Endothelial cell of hepatic sinusoid (primary cell): Measurements from ENCODE around the gene ROBO1.

Experiments used
- in situ Hi-C: cut with HindIII; loops from 2 replicates; pipeline ENCODE4 v1.10.0; 2017; ENCODE audit warnings: low sequenced_read_pairs

ROBO1 gene

DNA sequence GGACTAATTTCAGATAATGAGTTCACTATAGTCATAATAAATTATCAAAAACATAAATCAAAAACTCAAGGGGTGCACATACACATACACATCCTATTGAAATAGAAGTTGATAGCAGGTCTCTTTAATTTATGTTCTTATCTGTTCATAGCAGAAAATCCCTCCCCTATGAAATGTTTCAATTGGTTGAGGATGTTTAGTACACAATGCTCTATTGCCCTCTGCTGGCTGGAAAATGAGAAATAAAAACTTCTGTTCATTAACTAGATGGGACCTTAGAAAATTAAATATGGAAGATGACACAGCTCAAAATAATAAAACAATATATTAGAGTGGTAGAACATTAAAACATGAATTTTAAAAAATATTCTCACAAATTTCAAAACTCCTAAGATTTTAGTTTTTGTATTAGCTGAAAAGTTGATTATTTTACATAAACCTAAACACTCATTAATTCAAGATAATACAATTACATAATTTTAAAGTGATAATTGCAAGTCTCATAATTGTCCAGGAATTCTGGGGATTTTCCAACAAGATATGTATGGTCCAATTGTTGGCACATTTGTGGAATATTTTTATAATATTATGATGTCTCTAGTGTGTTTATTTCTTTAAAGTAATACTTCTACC, 735.0 kb downstream of the ROBO1 start:
- in situ Hi-C loops: no loop called here

DNA sequence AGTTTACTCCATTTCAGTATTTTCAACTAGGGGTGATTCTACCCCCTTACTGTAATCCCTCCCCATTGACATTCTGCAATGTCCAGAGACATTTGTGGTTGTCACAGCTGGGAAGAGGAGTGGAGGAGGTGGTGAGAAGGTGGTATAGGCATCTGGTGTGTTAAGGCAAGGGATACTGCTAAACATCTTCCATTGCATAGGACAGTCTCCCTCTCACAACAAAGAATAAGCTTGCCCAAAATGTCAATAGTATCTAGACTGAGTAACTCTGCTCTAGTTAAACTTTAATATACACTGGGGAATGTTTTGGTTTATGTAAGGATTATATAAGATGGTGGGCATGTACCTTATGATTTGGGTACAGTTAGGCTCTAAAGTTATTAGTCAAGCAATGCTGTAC, 737.6 kb downstream of the ROBO1 start:
- in situ Hi-C loops: no loop called here

DNA sequence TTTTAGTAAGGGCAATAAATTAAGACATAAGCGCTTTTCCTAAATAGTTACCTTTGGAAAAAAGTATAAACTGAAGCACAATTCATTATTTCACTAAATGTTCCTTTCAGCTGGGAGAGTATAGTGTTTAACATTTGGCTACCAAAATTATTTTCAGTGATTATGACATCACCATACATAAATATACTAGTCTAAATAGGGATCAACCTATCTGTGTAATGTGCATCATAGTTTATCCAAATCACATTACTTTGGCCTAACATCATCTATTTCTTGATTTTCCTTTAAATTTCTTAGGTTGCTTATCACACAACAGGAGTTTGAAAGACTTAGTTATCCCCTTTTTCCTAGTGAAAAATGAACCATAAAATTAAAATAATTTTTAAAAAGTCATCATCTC, 738.9 kb downstream of the ROBO1 start:
- in situ Hi-C loops: no loop called here

DNA sequence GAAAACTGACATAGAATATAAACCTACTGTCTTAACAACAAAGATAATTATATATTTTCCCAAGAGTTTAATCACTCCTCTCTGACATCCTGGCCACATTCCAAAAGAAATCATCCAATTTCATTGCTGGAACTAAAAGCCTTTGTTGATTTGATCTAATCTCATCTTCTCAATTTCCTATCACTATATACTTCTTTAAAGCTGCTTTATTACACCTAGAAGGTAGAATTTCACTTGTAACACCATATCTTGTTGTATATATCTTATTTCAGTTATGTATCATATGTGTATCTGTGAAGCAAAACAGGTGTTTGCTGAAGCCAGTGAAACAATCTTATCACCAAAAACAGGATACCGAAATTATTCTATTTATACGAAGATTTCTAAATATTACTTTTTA, 740.2 kb downstream of the ROBO1 start:
- in situ Hi-C loops: no loop called here

DNA sequence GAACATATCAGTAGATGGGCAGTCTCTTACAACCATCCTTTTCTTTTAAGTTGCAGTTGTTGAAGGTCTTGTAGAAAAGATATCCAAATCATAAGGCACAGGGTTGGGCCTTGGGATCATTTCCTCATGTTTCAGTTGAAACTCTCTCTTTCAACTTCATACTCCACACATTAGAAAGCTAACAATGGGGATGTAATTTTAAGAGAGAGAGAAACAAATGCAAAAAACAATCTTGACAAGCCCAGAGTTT, 747.9 kb downstream of the ROBO1 start:
- in situ Hi-C loops: no loop called here

DNA sequence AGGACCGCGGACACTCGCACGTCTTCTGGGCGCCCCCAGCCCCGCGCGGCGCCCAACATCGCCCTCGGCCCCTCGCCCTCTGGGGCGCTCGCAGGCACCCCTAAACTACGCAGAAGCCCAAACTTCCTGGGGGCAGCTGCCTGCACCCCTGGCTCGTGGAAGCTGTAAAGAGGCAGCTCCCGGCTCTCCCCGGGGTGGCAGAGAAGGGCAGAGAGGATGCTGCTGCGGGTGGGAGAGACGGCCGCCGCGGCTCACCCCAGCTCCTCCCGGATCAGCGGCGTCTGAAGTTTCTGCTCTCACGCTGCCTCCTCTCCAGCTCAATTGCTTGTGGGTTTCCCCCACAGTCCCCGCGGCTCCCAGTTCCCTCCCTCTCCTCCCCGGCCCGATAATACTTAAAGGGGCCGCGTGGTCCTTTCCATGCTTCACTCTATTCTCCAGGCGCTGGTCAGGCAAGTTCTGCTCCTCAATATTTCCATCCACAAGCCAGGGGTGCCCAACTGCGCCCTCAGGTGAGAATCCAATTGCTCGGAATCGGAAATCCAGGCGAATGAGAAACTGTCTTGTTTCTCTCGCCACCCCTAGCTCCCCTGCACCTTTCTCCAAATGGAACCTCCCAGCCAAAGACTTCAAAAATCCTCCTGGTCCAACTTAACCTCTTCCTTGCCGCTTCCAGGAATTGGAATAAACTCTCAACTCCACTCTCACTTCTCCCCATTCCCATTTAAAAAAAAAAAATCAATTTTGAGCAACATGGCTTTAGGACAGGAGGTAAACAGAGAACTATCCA, 748.5 kb downstream of the ROBO1 start:
- in situ Hi-C loops: no loop called here

DNA sequence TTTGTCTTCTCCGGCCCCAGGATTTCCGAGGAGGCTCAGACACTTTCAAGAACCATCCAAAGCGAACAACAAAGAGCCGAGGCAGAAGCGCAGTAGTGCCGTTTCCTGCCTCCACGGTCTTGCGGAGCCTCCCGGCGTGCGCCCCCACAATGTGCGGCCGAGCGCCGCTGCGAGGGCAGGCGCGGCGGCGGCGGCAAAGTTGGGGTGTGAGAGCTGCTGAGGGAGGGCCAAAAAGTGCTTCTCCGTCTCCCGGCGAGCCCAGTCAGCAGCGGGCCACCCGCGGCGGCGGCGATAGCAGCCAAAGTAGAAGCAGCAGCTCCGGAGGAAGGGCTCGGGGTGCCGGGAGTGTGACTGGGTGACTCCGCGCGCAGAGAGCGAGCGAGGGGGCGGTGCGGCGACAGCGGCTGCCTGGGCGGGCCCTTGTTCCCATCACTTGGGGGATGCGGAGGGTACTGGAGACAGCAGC, 749.1 kb downstream of the ROBO1 start:
- in situ Hi-C loops: no loop called here

DNA sequence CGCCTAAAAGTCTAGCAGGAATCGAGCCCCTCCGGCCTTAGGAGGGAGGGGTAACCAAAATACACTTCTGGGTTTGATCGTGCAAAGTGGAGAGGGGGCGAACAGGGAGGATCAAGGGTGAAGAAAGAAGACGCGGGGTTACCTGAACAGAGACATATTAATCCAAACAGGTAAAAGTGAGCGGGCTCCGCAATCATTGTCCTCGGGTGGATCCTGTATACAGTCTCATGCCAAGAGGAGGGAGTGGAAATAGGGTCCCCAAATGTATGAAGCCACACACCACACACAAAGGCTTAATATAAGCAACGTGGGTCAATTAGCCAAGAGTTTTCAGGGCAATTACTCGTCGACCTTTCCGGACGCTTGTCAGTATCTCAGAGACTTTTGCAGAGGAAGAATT, 749.5 kb downstream of the ROBO1 start:
- in situ Hi-C loops: no loop called here

DNA sequence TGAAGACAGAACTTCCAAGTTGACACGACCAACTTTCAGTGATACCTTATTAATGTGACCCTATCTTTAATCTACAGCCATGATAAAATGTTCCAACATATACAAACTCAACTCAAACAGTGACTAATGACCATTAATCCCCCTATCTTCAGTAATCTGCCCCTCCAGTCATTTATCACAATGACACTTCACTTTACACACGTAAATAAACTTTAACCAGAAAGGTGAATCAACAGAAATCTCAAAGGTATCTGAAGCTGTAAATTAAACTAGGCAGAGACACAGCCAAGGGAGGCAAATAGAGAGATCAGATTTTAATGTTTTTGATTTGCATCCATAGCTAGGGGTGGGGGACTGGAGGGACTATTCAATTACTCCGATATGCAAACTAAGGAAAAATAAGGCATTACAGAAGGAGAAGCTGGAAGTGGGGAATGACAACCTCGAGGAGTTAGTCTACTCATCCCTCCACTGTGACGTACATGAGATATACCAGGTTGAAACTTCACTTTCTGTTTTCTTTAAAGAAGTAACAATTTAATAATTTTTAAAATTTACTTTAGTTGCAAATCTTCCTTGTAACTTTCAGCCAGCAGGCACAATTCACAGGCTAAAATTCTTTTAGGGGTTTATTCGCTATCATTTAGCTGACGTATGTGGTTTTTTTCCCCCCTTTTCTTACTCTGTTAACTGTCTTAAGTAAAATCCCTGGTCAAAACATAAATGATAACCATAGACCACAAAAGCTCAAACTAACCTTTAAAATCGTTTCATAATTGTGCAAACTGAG, 751.0 kb downstream of the ROBO1 start:
- in situ Hi-C loops: no loop called here

DNA sequence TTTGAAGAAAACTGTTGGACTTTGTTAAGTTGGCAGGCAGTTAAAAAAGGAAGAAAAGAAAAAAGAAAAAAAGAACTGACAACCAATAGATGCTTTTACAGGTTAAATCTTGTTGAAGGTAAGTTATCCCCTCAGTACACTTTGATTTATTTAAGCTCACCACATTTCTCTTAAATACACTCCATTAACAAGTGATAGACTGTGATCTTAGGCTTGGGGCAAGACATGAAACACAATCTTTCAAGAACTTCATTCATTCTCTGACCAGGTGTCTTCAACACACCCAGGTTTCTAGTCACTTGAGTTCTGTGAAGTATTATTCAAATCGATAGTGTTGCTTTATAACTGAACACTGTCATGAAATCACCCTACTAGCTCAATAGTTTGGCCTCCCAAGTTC, 751.9 kb downstream of the ROBO1 start:
- in situ Hi-C loops: no loop called here

DNA sequence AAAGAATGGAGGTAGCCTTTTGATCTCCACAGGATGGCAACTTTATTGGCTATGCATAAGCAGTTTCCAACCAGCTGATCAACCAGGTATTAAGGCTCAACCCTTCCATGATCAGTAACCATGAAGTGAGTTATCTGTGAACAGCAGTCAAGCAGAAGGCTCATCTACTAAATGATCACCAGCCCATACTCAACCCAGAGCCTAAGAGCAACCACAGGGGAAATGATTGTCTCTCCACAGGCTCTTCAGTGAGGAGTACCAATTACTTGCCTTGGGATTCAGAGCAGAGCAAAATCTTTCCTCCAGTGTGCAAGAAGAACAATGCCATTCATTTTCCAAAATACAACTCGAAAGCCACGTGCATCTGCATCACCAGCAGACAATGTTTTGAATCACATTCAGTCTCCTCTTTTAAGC, 754.8 kb downstream of the ROBO1 start:
- in situ Hi-C loops: no loop called here

DNA sequence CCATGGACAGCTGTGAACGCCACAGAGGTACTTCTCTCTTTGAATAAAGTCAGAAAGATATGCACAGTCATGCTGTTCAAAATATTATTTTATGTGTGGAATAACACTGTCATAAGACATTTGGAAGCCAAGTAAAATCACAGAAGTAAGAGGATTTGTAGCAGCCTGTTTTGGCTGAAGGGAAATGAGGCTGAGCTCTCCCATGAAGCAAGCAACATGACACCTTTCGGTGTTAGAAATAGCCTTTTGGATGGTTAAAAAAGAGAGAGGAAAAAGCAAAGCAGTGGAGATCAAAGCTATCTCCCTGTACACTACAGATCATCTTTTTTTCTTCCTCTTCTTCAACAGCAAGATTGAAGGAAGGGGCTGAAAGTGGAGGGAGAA, 755.3 kb downstream of the ROBO1 start:
- in situ Hi-C loops: no loop called here

DNA sequence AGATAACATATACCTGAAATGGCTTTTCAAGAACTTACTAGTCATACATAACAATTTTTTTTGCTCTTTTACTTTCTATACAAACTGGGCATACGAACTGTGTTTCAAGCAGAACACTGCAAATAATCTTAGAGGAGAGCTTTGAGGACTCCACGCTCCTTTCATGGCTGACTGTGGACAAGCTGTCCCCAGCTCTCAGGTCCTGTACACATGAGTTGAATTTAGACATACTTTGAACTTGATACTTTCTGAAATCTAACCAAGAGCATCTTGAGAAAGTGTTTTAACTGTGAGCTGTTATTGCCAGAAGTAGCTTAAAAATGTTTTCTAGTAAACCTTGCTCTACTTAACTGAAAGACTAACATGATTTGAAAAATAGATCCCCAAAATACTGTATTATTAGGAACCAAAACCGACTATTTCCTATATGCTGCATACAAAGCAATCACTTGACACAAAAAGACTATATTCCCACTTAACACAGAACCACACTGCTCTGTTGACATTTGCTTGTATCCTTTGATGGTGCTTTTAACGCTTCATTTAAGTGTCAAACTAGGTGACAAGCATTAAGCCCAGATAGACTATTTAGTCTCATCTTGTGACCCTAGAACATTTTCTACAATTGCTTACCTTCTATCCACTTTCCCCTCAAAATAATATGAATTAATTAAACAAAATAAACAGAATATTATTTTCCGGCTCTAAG, 755.8 kb downstream of the ROBO1 start:
- in situ Hi-C loops: no loop called here

DNA sequence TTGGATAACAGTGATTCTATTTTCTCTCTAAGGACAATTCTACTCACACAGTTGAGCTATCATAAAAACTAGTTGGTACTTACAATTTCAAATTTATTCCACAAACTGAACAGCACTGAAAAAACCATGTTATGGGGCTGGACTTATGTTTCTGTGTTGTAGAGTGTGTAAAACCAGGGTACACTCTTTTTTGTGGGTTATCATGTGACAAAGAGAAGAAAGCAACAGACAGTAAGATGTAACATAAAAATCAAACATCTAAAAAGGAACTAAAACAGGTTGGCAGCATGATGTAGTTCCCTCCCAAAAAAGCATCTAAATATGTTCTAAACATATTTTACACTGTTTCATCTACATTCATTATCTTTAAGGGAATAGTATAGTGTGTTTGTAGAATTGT, 757.9 kb downstream of the ROBO1 start:
- in situ Hi-C loops: no loop called here

DNA sequence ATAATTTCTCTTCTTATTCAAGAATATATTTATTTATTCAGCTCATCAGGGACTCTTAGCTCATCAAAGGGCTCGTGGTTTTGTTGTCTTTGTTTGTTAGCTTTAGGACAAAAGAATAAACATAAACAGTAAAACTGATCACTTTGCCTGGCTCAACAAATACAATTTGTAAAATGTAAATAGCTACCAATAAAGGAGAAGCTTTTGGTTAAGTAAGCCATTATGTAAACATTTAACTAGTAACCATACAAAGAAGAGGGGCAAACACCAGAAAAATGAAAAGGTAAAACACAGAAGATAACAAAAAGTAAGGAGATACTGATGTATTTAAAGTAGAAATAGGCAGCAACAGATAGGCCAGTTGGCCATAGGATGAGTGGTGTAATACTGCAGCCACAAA, 761.7 kb downstream of the ROBO1 start:
- in situ Hi-C loops: no loop called here

DNA sequence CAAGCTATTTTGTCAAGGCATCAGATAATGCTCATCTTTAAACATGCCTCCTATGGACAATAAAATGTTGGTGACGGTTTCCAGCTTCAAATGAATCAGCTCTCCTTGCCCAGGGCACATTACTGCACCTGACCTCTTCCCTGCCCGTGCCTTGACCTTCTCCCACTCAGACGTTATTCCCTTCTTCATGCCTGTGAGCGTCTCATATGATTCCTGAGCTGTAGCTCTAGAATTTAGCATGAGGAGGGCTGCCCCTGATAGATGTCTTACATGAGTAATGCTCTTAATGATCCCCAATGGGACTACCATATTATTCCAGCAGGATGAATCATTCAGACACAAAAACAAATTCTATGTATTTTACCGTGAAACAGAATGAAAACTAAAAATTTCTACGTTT, 762.7 kb downstream of the ROBO1 start:
- in situ Hi-C loops: no loop called here

DNA sequence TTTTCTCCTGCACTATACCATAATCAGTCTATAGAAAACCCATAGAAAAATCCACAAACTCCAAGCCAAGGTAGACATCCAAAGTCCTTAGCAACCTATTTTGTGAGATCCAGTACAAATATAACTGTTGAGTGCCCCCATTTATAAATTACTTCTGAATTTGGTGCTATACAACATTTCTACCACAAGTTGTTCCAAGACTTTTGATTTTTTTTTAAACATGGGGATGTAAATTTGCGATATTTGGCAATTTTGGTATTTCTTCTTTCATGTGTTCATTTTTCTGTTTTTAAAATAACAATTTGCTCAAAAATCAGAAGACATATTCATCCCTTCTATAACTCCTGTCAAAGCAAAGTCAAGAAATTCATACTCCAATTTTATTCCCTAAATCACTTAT, 763.8 kb downstream of the ROBO1 start:
- in situ Hi-C loops: no loop called here

DNA sequence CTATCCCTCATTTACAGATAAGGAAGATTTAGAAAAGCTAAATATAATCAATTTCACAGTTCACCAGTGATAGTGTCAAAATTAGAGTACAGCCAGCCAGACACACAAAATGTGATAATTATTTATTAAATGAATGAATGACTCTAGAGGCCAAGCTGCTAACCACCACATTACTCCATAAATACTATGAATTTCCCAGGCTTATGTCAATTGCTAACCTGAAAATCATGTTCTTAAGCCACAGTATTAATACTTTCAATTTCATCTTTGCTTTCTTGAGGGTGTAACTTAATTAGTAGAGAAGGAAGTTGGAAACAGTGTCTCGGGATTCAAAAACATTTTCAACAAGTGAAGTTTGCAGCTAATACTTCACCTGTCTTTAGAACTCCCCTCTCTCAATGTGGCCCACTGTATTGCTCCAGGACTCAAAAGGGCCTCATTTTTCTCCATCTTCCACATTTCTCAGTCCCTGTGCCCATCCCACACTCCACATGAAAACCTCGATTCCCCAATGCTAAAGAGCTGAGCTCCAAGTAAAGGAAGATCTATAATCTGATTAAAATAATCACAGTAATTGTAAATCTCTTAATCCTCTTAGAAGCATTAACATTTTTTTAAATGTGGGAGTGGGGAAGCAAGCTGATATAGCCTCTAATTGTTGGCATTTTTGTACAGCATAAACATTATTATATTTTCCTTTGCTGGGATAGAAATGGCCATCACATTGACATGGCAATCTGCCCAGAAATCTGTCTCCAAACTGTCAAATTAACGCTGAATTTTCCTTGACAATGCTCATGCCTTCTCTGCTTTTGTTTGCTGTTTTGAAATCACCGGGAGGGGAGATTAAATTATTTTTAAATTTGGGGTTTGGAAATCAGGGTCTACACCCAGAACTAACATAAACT, 765.1 kb downstream of the ROBO1 start:
- in situ Hi-C loops: no loop called here

DNA sequence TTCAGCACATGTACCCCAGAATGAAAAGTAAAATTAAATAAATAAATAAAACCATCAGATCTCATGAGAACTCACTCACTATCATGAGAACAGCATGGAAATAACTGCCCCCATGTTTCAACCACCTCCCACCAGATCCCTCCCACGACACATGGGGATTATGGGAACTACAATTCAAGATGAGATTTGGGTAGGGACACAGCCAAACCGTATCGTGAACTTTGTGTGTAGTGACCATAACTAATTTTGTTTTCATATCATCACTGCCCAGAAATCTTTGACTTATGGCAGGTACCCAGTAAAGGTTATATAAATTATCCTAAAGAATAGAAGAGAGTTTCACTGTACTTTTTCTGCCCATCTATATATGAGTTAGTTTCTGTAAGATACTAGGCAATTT, 766.5 kb downstream of the ROBO1 start:
- in situ Hi-C loops: no loop called here

DNA sequence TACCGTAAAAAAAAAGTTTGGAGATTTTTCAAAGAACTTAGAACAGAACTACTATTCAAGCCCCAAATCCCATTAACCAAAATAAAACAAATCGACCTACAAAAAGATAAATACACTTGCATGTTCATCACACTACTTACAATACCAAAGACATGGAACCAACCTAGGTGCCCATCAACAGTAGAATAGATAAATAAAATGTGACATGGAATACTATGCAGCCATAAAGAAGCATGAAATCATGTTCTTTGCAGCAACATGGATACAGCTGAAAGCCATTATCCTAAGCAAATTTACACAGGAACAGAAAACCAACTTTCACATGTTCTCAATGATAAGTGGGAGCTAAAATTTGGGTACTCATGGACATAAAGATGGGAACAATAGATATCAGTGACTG, 768.7 kb downstream of the ROBO1 start:
- in situ Hi-C loops: no loop called here

DNA sequence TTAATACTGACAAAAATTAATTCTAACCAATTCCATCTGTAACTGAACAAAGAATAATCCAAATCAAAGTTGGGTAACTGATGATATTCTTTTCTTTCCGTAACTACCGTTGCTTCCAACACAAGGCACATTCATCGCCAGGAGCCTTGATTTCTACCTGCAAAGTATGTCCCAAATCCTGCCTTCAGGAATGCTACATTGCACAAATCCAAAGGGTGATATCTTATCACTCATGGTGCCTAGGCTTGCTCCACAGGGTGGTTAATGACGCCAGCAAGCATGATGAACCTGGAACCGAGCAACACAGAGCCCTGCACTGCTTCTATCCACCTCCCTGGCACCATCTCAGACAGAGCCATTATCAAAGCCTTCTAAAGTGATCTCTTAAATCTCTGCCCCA, 772.7 kb downstream of the ROBO1 start:
- in situ Hi-C loops: no loop called here
